Epithelial cell of proximal tubule (primary cell): ENCODE data around the gene SPATA33. TPM values are rescaled to one million over a fixed set of nuclear protein-coding genes. Genes with fewer than 3 reads are reported as not detected.
"Not testable (repeated sequence)": the region's sequence is repeated elsewhere in the genome, so short reads cannot be mapped to it uniquely, and the experiment has no call there.

Experiments
- DNase-seq: peaks from one replicate; pipeline ENCODE4 v3.0.0-alpha.2; 2011; ENCODE audit warnings: low read depth
- H3K4me3 ChIP-seq: 2 replicates; pipeline ENCODE4 v1.5.1; 2011; ENCODE audit warnings: low read depth, mild to moderate bottlenecking, low read length
- CTCF ChIP-seq: conservative IDR thresholded peaks from 2 replicates; pipeline ENCODE4 v1.5.1; 2012; ENCODE audit warnings: low read depth, mild to moderate bottlenecking, low read length
- total RNA-seq: library from RNA; depleted of rRNA; stranded (reverse); fragments of >200 nt; gene quantifications from 2 replicates; pipeline ENCODE4 v1.2.3, GENCODE V29; 2015

The SPATA33 gene
- total RNA-seq, 1 donor from 2014 or later, result 8.1 TPM

- TF ChIP-seq CTCF, result no peak
- H3K4me3 ChIP-seq, result peak overlapping the region; percentile 89
- DNase-seq, result no peak
Observed at GRCh38 chr16:89685916-89686315, 28.3 kb downstream of the SPATA33 start.

- no peak for DNase-seq
- no peak for TF ChIP-seq CTCF
- H3K4me3 ChIP-seq, result peak within 1 kb of the TSS; percentile 89
Observed at GRCh38 chr16:89686520-89687091, 29.0 kb downstream of the SPATA33 start, which contains the start of gene CDK10. Gene CDK10 (plus strand): TSS chr16:89686689. CDS start chr16:89686711, 22 bp downstream.

- peak overlapping the region; percentile 89 for H3K4me3 ChIP-seq
- peak; percentile 84 for DNase-seq
- TF ChIP-seq CTCF, result no peak
Observed at GRCh38 chr16:89687092-89687940, 29.7 kb downstream of the SPATA33 start.

- no peak overlapping the region for H3K4me3 ChIP-seq
- no peak for TF ChIP-seq CTCF
- DNase-seq, result no peak
Observed at GRCh38 chr16:89688395-89688794, 30.8 kb downstream of the SPATA33 start.

- no peak for TF ChIP-seq CTCF
- no peak overlapping the region for H3K4me3 ChIP-seq
- DNase-seq, result no peak
Observed at GRCh38 chr16:89689142-89689541, 31.5 kb downstream of the SPATA33 start.

GRCh38 chr16:89689621-89690020 is 32.0 kb downstream of the SPATA33 start:
- not testable (repeated sequence) for H3K4me3 ChIP-seq

GRCh38 chr16:89690392-89690901 is 32.8 kb downstream of the SPATA33 start:
- no peak for TF ChIP-seq CTCF
- no peak overlapping the region for H3K4me3 ChIP-seq
- no peak for DNase-seq

More at GRCh38 chr16:89689621-89690020, 32.0 kb downstream of the SPATA33 start:
- not testable (repeated sequence) for DNase-seq
